GM19025 (cell line): ENCODE results near the gene ZNF580.

Source experiments
- ATAC-seq: cut with Tn5 transposase; IDR thresholded peaks from one replicate; pipeline ENCODE4 v1.9.1; 2021; ENCODE audit warnings: mild to moderate bottlenecking, low read depth, moderate library complexity; ENCODE audit not compliant: unreplicated experiment

ZNF580 gene

DNA sequence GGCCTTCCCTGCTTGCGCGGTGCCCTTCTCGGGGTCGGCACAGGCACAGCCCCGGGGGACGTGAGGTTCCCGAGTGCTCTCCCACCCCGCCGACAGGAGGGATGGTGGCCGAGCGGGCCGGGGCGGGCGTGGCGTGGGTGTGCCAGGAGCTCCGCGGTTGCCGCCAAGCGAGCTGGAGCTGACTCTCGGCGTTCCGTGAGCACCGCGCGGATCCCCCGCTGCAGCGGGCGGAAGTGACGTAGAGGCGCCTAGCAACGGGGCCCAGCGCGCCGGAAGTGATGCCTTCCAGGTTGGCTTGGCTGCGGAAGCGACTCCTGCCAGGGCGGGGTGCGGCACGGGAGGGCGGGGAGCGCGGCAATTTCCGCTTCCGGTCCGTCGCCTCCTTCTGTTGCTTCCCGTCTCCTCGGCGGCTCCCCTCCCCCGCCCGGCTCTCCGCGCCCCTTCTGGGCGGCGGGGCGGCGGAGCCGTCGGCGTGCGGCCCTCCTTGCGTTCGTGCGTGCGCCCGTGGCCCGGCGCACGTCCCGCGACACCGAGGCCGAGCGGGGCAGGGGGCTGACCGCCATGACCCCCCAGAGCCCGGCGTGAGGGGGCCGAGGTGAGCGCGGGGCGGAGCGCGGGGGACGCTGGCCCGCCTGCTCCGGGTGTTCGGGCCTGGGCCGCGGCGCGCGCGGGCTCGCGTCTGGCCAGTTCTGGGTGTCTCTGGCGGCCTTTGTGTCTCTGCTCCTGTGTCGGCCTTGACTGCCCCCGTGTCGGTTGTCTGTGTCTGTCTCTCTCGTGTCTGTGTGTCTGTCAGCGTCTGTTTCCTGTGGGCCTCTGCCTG is 34.2 kb downstream of the ZNF580 start, which contains the start of gene EPN1:
Gene EPN1 (plus strand): TSS at position 386 of the 820 bp plus-strand sequence. CDS start 3,402 bp downstream, outside the sequence.
- ATAC-seq, result peak; percentile 64

DNA sequence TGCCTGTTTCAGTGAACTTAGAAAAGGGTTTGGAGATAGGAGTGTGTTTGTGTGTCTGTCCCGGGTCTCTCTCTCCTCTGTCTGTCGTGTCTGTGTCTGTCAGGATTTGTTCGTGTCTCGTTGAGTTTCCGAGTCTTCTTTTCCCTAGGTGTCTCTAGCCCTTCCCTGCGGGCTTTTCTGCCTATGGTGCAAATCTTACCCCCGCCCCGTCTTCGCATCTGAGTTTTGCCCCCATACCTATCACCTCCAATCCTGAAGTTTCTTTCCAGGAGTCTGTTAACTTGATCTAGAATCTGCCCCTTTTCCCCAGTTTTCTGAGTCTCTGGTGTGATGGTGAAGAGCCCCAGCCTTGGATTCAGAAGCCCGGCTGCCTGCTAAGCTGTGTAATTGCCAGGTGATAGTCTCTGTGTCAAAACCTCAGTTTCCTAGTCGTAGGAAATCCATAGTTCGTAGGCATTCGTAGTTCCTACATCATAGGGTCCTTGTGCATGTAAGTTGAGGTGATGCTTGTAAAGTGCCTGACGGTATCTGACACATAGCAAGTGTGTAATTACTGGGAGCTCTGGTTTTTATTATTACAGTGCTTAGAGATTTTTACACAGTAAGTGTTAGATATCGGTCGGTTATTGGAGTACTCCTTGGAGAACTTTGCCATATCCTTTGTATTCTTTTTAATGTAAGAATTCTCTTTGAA is 35.0 kb downstream of the ZNF580 start:
- ATAC-seq, result no peak

DNA sequence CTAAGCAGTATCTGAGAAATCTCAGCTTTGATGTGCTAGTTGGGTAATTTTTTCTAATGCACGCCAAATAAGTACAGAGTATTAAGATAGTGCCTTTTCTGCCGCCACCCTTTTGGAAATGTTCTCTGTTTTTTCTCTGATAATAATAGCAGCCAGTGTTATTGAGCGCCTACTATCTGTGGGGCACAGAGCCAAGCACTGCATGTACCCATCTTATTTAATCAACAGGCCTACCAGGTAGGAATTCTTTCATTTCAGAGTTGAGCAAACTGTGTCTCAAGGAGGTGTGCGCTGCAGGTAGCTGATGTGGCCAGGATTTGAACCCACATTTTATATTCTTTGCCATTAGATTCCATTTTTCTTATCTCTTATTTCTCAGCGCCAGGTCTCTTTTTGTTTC is 35.6 kb downstream of the ZNF580 start:
- no peak for ATAC-seq

DNA sequence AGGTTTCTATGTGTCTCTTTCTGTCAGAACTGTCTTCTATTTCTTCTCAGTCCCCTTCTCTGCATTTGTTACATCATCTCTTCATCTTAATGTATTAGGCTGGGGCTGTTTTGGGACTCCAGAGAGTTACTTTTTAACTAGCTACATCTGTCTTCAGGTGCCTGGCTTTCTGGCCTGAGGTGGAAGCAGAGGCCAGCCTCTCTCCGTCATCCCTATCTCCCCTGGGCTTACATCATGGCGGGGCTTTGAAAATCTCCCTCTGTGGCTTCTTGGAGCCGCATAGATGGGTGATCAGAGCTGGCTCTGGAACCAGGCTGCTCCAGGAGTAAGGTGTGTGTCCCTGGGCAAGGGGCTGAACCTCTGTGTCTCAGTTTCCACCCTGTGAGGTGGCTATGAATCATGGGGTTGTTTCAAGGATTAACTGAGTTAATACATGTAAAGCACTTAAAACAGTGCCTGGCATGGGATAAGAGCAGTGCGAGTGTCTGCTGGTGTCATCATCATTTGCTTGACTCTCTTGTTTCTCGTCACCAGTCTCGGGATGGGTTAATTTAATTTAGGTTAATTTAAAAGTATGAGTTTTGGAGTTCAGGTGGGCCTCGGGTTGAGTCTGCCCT is 36.2 kb downstream of the ZNF580 start:
- ATAC-seq, result no peak

DNA sequence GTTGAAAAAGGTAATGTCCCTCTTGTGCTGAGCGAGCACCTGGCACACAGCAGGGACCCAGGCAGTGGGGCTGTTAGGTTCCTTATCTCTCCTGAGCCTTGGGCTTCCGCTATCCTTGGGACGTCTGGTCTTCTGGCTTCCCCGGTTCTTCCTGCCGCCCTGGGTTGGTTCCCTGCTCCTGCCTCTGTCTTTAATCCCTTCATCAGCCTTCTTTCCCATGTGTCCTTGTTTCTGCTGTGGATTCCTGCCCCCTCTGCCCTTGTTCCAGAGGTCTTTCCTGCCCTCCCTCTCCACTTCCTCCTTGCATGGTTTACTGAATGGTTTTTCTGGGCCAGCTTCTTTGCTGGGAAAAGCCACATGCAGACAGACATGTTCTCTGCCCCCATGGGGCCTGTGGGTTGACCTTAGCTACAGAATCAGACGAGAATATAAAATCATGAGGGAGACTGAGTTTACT is 36.8 kb downstream of the ZNF580 start:
- no peak for ATAC-seq

DNA sequence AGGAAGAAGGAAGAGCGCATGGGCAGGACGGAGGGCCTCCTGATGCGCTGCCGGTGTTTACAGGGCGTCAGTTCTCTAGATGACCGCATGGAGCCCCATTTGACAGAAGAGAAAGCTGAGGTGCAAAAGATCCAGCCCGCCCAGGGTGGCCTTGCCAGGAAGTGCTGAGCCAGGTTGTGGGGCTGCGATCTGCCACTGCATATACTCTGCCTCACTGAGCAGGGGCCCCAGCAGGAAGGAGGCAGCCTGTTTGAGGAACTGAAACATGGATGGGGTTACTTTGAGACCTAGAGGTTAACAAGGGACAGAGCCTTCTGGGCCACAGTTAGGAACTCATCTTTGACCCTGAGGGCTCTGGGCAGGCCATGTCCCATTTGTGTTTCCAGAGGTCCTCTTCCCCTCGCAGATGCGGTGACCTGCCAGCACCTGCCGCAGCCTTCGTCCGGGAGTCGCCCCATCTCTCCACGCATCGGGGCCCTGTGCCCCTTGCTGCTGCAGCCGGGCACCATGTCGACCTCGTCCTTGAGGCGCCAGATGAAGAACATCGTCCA is 37.4 kb downstream of the ZNF580 start:
- ATAC-seq, result peak; percentile 61

DNA sequence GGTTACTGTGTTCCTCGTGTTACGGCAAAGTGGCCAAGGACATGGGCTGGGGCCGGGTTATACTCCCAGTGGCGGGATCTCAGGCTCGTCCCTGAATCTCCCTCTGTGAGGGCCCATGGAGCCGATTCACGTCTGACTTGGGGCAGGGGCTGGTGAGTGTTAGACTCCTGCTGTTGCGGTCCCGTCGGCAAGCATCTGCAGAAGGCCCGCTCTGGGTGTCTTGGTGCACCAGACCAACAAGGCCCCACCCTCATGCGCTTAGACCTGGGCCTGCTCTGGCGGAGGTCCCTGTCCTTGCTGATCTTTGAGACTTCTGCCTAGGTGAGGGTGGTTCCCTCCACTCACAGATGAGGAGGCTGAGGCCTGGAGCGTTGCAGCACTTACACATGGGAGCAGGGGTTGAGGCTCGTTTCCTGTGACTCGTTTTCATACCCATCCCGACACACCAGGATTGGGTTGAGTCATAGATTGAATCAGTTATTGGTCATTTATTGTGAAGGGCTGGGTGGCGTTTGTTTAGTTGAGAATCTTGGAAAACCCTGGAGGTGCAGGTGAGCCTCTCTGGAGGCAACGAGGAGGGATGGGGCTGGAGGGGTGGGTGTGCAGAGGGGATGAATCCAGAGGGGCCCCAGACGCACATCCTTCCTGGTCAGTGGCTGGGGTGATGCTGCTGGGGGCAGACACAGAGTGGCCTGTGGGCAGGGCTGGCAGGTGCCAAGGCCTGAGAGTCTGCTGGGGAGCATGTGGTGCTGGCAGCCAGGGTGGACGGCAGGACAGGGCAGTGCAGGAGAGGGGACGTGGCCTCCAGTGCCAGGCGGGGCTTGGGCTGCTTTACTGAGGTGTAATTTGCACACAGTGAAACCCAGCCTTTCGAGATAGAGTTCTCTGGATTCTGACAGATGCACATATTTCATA is 38.8 kb downstream of the ZNF580 start:
- no peak for ATAC-seq

DNA sequence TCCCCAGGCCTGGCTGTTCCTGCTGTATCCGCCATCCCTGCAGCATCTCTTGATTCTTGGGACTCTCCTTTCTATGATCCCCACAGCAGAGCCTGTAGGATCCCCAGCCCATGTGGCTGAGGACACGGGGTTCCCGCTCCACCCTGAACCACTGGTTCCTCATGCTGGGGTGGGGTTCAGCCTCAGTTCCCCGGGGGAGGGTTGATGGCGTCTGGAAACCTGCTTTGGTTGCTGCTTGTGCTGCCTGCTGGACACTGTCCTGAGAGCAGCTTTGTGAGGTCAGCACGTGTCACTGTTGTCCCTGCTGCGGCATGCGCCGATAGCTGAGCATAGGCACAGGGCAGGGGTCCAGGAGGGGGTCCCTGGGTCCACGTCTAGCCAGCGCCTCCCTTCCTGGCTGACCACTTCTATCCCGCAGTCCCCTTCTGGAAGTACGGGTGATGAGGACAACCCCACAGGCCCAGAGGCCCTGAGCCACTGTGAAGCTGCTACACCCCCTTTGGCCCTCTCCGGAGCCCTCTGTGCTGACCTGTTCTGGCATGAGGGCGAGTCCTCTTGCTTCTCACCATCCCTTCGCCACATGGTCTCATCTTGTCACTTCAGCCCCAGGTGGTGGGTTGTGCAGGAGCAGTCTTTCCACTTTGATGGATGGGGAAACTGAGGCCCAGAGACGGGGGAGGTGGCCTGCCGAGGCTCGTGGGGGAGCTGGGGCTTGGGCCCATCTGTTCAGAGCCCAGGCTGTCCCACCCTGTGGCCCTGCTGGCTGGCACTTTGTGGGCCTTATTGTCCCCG is 39.7 kb downstream of the ZNF580 start:
- no peak for ATAC-seq

DNA sequence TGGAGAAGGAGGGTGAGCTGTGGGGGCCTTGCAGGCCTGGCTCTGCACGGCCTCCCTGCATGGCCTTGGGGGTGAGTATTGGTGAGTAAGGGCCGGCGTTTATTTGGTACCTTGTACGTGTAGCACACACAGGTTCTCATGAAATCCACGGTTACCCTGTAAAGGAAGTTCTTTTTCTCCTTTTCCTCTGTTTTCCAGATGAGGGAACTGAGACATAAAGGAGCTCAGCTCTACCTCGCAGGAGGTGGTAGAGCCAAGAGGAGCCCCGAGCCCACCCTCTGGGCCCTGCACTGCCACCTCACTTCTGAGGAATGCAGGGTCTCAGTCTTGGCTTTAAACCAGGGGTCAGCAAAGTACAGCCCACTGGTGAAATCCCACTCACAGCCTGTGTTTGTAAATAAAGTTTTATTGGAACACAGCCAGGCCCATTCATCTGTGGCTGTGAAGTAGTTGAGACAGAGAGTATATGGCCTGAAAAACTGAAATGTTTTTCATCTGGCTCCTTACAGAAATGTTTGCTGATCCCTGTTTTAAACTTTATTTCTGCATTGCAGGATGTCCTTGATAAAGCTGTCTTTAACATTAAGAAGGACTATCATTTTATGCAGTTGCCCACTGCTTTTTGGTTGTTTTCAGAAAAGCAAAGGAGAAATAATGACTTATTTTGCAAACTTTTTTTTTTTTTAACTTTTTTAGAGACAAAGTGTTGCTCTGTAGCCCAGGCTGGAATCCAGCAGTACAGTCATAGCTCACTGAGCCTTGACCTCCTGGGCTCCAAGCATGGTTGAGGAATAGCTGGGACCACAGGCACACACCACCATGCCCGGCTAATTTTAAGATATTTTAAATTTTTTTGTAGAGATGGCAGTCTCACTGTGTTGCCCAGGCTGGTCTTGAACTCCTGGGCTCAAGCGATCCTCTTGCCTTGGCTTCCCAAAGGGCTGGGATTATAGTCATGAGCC is 40.6 kb downstream of the ZNF580 start:
- ATAC-seq, result no peak

DNA sequence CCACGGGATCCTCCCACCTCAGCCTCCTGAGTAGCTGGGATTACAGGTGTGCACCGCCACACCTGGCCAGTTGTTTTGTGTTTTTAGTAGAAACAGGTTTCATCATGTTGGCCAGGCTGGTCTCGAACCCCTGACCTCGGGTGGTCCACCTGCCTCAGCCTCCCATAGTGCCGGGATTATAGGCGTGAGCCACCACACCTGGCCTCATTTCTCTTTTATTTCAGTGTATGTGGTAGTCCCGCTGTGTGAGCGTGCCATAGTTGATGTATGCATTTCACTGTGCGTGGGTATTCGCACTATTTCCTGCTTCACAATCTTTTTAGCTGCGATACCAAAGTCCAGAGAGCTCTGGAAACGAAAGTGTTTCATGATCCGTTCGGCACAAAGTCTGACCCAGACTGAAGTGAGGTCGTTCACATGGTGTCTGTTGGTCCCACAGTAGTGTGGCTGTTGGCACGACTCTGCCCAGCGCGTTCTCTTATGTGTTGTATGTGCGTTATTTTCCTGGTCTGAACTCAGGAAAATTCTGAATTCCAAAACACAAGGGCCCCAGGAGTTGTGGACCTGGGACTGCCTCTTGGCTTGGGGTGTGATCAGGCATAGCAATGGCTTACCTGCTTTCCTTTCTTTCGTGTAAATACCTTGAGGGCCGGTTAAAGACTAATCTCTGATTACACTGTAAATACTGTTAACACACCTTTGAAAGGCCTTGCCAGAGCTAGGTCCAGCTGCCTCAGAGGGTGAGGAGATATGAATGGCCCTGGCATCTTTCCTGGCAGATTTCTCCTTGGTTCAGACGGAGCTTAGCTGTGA is 42.9 kb downstream of the ZNF580 start:
- no peak for ATAC-seq

DNA sequence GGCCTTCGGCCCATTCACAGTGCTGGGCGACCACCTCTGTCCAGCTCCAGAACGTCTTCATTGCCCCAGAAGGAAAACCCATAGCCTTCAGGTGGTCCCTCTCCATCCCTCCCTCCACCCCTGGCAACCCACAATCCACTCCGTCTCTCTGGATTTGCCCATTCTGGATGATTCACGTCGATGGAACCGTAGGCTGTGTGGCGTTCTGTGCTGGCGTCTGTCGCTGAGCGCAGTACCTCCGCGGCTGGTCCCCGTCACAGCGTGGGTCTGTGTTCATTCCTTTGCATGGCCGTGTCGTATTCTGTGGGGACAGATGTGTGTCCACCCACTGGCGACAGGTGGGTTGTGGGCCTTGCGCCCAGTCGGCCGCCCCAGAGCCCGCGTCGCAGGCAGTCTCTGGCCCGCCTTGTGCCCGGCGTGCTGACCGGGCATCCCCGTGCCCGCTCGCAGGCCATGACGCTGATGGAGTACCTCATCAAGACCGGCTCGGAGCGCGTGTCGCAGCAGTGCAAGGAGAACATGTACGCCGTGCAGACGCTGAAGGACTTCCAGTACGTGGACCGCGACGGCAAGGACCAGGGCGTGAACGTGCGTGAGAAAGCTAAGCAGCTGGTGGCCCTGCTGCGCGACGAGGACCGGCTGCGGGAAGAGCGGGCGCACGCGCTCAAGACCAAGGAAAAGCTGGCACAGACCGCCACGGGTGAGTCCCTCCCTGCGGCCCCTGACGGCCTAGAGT is 44.3 kb downstream of the ZNF580 start:
- ATAC-seq, result no peak

DNA sequence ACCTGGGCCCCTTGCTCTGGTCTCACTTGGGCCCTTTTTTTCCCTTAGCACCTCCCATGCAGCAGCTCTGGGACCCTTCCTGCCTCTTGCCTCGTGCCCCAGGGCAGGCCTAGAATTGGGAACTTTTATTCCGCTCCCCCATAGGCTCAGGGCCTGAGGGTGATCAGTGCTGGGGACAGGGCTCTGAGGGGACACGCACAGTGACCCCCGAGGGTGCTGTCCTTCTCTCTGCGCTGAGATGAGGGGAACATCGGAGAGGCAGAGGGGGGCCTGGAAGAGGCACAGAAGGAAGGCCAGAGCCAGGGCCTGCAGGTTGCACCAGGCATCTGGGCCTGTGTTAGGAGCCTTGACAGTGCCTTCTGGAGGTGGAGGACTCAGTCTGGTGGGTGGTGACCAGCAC is 45.0 kb downstream of the ZNF580 start:
- no peak for ATAC-seq

DNA sequence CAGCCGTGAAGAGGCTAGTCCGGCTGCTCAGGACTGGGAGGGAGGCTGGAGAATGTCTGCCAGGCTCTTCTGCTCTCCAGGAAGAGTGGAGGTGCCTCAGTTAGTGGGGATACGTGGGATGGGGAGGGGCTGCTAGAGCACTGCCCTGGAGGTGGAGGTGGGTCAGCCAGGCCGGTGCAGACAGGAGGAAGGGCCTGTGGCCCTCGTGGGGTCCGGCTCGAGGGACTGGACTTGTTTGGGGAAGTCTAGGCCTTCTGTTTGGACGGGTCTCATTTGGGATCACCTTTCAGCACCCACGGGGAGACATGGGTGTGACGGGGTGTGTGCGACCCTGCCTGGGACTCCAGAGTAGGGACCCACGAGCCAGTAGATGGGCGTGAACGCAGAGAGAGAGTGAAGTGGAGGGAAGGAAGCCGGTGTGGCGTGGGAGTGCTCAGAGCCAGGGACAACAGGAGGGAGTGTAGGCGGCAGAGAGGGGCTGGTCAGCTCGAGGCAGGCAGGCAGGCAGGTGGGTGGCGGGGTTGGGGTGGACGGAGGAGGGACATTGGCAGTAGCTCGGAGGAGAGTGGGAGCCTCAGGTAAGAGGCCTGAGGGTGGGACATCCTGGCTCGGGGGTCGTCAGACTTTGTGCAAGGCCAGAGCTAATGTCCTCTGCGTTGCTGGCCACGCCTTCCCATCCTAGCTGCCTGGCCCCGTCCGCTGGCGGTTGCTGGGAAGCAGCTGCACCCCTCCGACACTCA is 45.7 kb downstream of the ZNF580 start:
- ATAC-seq, result no peak

DNA sequence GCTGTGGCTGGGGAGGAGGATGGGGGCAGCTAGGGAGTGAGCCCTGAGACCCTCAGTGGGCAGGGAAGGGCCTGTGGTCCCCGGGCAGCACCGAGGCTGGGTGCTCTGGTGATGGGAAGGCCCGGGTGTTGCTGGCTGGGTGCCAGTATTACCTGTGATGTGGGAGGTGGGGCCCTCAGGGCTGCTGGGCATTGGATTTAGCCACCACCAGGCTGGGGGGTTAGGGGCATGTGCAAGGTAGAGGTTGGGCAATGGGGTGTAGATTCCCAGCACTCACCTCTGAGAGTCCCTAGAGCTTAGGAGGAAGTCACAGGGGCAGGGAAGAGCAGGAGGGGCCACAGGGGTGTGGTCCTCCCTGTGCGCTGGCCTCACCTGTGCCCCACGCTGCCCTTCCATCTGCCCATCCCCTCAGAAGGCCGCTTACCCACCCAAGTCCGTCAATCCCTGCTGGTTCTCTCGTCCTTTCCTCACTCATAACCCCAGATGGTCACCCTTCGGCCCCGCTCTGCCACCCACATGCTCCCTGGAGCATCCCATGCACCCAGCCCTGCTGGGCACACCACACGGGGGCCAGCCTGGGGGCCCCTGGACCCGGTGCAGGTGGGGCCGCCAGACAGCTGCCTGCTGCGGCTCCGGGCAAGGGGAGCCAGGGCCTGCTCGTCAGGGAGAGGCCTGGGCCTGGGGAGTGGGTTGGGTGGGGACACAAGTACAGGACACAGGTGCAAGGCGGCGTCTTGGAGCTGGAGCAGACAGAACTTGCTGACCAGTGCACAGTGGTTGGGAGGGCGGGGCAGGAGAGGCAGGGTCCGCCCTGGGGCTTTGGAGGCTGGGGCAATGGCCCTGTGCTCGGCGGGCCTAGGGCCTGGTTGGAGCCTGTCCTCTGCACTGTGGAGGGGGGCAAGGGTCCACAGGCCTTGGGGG is 46.7 kb downstream of the ZNF580 start:
- ATAC-seq, result no peak
